Activated CD4-positive, alpha-beta T cell treated with anti-CD3 and anti-CD28 coated beads, Interleukin-2, Interleukin-4, amounts not matched to agents 100 ng/mL and 50 ng/mL, durations not matched to agents 16 hours and 8 hours (primary cell): ENCODE measurements around the gene RSRC1.
A peak's percentile ranks its signal among the peaks of the same experiment; 100 is the strongest.
"Not testable (repeated sequence)": the region's sequence is repeated elsewhere in the genome, so short reads cannot be mapped to it uniquely, and the experiment has no call there.

ENCODE experiments used
- DNase-seq: peaks from one replicate; pipeline ENCODE4 v3.0.0-alpha.2; 2020; ENCODE audit warnings: low spot score

Gene RSRC1

GRCh38 chr3:158329696-158330441, 220.0 kb downstream of the RSRC1 start:
- DNase-seq = not testable (repeated sequence)

GRCh38 chr3:158330870-158331269, 221.0 kb downstream of the RSRC1 start:
- no peak for DNase-seq

DNA sequence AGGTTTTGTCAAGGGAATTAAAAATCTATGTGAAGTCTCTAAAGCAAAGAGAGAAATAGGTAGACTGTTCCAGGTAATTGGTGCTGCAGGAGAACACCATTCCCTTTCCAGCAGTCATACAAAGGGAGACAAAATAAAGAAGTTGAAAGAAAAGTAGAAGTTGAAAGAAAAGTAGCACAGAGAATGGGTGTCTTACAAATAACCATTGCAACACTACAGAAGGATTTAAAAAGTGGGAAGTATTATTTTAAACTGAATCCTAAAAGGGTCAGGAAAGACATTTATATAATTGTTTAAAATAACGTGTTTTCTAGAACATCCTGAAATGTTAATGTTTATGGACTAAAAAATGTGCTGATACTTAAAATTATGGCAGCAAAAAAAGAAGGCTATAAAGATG, 223.8 kb downstream of the RSRC1 start:
- no peak for DNase-seq

DNA sequence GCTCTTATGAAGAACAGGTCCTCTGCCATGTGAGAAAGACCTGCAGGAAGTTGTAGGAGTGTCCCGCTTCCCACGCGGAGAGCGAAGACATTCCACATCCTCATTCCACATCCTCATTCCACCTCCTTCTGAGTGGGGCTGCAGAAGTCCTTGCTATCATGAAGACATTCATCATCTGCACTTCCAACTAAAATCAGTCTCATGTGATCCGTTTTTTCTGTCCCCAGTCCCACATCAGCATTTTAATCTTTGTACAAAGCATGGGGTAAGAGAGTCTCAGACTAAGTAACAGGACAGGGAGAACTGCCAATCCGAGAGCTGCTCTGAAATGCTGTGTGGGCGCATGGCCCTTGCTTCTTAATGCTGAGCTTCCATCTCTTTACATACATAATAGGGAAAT, 227.2 kb downstream of the RSRC1 start:
- DNase-seq = no peak

DNA sequence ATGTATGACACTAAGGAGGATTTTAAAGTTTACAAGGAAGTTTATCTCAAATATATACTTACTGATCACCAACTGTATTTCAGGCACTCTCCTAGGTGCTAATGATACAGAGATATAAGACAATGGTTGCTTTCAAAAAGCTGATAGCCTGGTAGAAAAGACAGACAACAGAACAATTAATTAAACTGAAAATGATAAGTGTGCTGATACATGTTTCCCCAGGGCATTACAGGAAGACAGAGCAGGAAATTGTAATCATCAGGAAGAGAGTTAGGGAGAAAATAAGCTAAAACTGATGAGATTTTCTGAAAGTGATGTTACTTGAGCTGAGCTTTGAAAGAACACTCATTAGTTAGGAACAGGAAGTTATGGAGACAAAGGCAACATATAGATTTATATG, 229.7 kb downstream of the RSRC1 start:
- no peak for DNase-seq

DNA sequence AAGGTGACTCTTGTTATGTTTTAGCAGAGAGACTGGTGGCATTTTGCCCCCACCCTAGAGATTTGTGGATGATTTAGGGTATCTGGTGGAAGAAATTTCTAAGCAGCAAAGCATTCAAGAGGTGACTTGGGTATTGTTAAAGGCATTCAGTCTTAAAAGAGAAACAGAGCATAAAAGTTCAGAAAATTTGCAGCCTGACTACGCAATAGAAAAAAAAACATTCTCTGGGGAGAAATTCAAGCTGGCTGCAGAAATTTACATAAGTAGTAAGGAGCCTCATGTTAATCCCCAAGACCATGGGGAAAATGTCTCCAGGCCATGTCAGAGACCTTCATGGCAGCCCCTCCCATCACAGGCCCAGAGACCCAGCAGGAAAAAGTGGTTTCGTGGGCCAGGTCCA, 231.1 kb downstream of the RSRC1 start:
- not testable (repeated sequence) for DNase-seq

GRCh38 chr3:158347966-158348365, 238.1 kb downstream of the RSRC1 start:
- DNase-seq = no peak

- DNase-seq = no peak
Observed at GRCh38 chr3:158350971-158351370, 241.1 kb downstream of the RSRC1 start.

DNA sequence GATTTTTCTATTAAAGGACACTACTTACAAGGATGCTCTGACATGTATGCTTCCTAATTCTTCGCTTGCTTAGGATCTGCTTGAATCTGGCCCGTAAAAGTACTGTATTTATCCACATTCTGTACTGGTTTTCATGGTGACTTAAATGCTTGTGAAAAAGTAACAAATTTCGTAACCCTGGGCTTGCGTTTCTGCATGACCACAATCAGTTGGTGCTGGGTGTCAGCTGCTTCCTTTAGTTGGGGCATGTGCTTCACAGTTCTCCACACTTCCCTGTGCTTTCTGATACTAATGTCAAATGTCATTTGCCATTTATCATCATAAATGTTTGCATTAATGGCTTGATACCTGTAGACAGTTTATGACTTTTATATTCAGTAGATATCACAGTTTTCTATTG, 242.7 kb downstream of the RSRC1 start:
- no peak for DNase-seq

DNA sequence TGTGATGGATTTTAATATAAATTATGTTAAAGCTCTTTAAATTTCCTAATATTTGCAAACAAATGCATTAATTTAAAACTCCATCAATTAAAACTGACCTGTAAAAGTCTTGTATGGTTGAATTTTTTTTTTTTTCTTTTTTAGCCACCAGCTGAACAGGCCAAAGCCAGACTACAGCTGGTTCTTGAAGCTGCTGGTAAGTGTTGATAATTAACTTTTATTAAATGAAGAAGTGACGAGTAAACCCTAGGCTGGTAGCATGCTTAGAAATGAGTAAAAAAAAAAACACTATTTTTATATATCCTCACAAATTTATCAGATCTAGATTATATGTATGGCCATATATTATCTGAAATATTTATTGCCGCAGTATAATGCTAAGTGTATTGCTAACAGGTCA, 244.8 kb downstream of the RSRC1 start:
- DNase-seq = no peak

- DNase-seq = no peak
Observed at GRCh38 chr3:158355623-158356588, 246.0 kb downstream of the RSRC1 start.

GRCh38 chr3:158359339-158359738, 249.4 kb downstream of the RSRC1 start:
- no peak for DNase-seq

- no peak for DNase-seq
Observed at GRCh38 chr3:158360756-158361448, 251.0 kb downstream of the RSRC1 start.

DNA sequence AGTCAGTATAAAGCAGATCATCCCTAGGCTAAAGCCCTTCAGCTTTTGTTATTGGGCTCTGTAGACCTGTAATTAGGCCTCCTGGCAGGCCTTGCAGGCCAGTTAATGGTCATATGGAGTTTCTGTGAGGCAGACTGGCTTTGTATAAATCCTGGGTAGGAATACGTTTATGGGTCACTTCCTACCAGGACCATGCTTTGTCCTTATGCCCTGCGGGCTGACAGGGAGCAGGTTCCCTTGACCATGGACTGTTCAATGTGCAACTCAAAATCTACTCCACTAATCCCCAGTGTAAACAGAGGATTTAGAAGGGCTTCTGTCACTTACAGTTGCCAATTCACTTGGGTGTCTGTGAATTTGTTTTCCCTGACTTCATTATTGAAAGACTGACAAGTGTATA, 258.4 kb downstream of the RSRC1 start:
- DNase-seq = no peak

DNA sequence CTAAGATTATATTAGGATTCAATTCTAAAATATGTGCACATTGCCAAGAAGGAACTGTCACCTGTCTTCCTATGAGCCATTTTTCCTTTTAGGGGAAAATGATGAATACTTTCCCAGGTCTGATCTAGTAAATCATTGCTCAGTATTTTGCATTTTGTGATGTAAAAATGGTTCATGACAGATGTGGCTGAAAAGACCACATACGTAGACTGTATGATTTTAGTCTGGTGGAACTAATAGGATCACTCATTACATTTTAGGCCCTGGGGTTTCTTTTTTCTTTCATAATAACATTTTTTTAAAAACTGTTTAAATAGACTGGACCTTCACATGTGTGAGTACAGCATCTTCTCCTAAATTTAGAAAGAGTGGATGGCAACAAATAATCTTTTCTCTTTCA, 259.4 kb downstream of the RSRC1 start:
- no peak for DNase-seq

DNA sequence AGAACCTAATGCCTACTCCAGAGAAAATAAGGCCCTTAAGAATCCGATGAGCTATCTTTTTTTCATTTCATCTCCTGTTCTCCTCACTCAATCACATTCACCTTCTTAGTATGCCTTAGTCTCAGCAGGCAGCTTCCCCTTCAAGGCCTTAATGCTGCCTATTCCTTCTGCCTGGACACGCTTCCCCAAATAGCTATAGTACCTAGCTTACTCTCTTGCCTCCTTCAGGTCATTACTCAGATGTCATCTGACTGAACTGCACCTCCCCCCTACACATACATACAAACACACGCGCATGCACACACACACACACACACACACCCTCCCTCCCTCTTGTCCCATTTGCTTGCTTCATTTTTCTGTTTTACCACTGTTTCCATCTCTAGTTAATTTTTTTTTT, 269.6 kb downstream of the RSRC1 start:
- DNase-seq = no peak

DNA sequence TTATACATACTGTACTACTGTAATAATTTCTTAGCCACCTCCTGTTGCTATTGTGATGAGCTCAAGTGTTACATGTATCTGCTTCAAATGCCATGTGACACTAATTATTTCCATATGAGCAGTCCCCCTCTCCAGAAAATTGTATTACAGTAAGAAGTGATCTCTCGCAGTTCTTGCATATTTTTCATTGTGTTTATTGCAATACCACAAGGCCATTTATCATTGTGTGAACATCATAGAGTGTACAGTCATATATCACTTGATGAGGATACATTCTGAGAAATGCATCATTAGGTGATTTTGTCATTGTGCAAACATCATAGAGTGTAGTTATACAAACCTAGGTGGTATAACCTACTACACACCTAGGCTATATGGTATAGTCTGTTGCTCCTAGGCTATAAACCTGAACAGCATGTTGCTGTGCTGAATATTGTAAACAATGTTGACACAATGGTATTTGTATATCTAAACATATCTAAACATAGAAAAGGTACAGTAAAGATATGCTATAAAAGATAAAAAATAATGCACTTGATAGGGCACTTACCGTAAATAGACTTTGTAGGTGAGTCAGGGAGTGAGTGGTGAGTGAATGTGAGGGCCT, 271.5 kb downstream of the RSRC1 start:
- no peak for DNase-seq

GRCh38 chr3:158382479-158382878, 272.6 kb downstream of the RSRC1 start:
- no peak for DNase-seq

DNA sequence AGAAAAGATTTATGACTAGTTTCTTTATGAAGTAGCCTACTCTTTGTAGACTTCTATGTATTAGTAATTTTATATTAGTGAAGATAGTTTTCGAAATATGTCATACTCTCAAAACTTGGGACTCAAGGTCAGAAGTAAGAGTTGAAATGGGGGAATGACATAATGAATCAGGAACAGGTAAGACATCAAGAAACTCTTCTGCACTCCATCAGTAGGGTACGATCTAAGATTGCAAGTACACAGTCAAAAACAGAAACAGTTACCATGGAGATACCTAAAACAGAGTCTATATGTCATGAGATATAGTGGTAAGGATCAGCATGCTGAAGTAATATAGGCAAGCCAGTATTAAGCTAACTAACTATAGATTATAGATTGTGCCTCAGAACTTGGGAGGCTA, 274.1 kb downstream of the RSRC1 start:
- peak; percentile 22 for DNase-seq

DNA sequence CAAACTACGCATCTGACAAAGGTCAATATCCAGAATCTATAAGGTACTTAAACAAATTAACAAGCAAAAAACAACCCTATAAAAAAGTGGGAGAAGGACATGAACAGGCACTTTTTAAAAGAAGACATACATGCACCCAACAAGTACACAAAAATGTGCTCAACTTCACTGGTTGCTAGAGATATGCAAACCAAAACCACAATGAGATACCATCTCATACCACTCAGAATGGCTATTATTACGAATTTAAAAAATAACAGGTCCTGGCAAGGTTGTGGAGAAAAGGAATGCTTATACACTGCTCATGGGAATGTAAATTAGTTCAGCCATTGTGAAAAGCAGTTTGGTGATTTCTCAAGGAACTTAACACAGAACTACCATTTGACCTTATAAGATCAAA, 285.5 kb downstream of the RSRC1 start:
- DNase-seq = no peak

DNA sequence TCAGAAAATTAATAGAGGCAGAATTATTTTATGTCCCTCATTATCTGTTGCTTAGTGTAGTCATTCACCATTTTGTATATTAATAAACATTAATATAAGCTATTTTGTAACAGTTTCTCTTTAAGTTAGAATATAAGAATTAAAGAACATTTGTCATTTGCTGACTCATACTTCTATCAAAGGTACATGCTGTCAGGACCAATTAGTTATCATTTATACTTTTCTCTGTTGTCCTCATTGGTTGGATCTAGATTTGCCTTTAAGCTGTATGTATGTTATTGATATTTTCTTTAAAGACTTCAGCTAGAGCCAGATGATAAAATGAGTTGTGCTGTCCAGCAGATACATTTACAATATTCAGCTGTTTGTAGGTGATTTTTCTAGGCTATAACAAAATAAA, 292.7 kb downstream of the RSRC1 start:
- no peak for DNase-seq

GRCh38 chr3:158403013-158403412, 293.1 kb downstream of the RSRC1 start:
- DNase-seq = no peak
